Loucy (cell line): Measurements from ENCODE around the gene NIPA2.

ENCODE experiments used
- H2AFZ ChIP-seq: fragments of 200-600 bp; sonication (generic); 2 replicates; pipeline ENCODE4 v1.6.0; 2016; ENCODE audit warnings: antibody characterized with exemption, mild to moderate bottlenecking, low read length, moderate library complexity
- H3F3A ChIP-seq: fragments of 200-600 bp; 2 replicates; pipeline ENCODE4 v1.6.0; 2016; ENCODE audit warnings: antibody characterized with exemption, low read depth, mild to moderate bottlenecking
- H3K27me3 ChIP-seq: fragments of 200-600 bp; sonication (generic); 2 replicates; pipeline ENCODE4 v1.6.1; 2014; ENCODE audit warnings: low read length, mild to moderate bottlenecking; ENCODE audit not compliant: insufficient read depth, poor library complexity, severe bottlenecking
- H3K36me3 ChIP-seq: fragments of 200-600 bp; sonication (generic); 2 replicates; pipeline ENCODE4 v1.6.1; 2016; ENCODE audit warnings: low read length; ENCODE audit not compliant: insufficient read depth
- H3K4me1 ChIP-seq: fragments of 200-600 bp; sonication (generic); 2 replicates; pipeline ENCODE4 v1.5.1; 2014; ENCODE audit warnings: low read length, mild to moderate bottlenecking; ENCODE audit not compliant: insufficient read depth, poor library complexity, severe bottlenecking
- H3K4me2 ChIP-seq: fragments of 200-600 bp; sonication (generic); 2 replicates; pipeline ENCODE4 v1.6.0; 2014; ENCODE audit warnings: antibody characterized with exemption, low read length, low read depth, mild to moderate bottlenecking; ENCODE audit not compliant: poor library complexity, severe bottlenecking
- H3K4me3 ChIP-seq: fragments of 200-600 bp; sonication (generic); 2 replicates; pipeline ENCODE4 v1.5.1; 2014; ENCODE audit warnings: low read length, mild to moderate bottlenecking, mixed read lengths; ENCODE audit not compliant: poor library complexity, severe bottlenecking
- H3K79me2 ChIP-seq: fragments of 200-600 bp; sonication (generic); 2 replicates; pipeline ENCODE4 v1.6.1; 2014; ENCODE audit warnings: low read length; ENCODE audit not compliant: insufficient read depth
- H3K9ac ChIP-seq: fragments of 200-600 bp; sonication (generic); 2 replicates; pipeline ENCODE4 v1.6.0; 2014; ENCODE audit warnings: mild to moderate bottlenecking, low read depth, low read length, moderate library complexity; ENCODE audit not compliant: poor library complexity, severe bottlenecking
- H3K9me2 ChIP-seq: fragments of 200-600 bp; sonication (generic); replicated peaks from 2 replicates; pipeline ENCODE4 v1.6.1; 2016; ENCODE audit warnings: low read depth, low read length, mixed read lengths
- H3K9me3 ChIP-seq: fragments of 200-600 bp; sonication (generic); 2 replicates; pipeline ENCODE4 v1.6.1; 2014; ENCODE audit warnings: mild to moderate bottlenecking, antibody characterized with exemption, low read length, low read depth; ENCODE audit not compliant: insufficient read depth
- H4K20me1 ChIP-seq: fragments of 200-600 bp; sonication (generic); 2 replicates; pipeline ENCODE4 v1.6.0; 2014; ENCODE audit warnings: antibody characterized with exemption, low read length, mild to moderate bottlenecking; ENCODE audit not compliant: insufficient read depth, poor library complexity, severe bottlenecking
- EZH2phosphoT487 ChIP-seq: fragments of 200-600 bp; IDR thresholded peaks from 2 replicates; pipeline ENCODE4 v1.6.1; 2018; ENCODE audit warnings: antibody characterized with exemption, mild to moderate bottlenecking, moderate library complexity, borderline replicate concordance
- TF ChIP-seq, protein P1 (sequence below): fragments of 200-600 bp; sonication (generic); conservative IDR thresholded peaks from 2 replicates; pipeline ENCODE4 v1.5.1; 2014; ENCODE audit warnings: mild to moderate bottlenecking, antibody characterized with exemption, low read length

The NIPA2 gene

DNA sequence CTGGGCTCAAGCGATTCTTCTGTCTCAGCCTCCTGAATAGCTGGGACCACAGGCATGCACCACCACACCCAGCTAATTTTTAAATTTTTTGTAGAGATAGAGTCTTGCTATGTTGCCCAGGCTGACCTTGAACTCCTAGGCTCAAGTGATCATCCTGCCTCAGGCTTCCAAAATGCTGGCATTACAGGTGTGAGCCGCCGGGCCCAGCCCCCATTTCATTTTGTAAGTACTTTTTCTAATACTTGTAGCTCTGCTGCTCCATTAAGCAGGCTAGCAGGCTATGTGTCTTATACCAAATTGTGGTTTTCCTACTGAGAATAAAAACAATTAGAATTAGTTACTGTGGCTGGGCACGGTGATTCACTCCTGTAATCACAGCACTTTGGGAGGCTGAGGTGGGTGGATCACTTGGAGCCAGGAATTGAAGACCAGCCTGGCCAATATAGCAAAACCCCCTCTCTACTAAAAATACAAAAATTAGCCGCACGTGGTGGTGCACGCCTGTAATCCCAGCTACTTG, 29.6 kb upstream of the NIPA2 start:
- Histone ChIP-seq H2AFZ (no peak overlapping the region), H3K36me3 (peaks cover 6% of the 10 kb centered on the region; the same call in 1 of the 2 replicates), H3F3A (0 out of 2 replicates have a peak, but pooled peaks cover 5% of the 10 kb centered on the region), H3K79me2 (peaks cover 25% of the 10 kb centered on the region; the same call in 1 of the 2 replicates), H3K4me3 (no peak overlapping the region), H4K20me1 (no peaks in the 10 kb centered on the region), H3K9me2 (no peaks in the 10 kb centered on the region), H3K4me2 (no peak overlapping the region), H3K9me3 (no peaks in the 10 kb centered on the region), H3K27me3 (no peaks in the 10 kb centered on the region), H3K4me1 (peaks cover 14% of the 10 kb centered on the region), H3K9ac (no peak overlapping the region)
- TF ChIP-seq, protein P1, sequence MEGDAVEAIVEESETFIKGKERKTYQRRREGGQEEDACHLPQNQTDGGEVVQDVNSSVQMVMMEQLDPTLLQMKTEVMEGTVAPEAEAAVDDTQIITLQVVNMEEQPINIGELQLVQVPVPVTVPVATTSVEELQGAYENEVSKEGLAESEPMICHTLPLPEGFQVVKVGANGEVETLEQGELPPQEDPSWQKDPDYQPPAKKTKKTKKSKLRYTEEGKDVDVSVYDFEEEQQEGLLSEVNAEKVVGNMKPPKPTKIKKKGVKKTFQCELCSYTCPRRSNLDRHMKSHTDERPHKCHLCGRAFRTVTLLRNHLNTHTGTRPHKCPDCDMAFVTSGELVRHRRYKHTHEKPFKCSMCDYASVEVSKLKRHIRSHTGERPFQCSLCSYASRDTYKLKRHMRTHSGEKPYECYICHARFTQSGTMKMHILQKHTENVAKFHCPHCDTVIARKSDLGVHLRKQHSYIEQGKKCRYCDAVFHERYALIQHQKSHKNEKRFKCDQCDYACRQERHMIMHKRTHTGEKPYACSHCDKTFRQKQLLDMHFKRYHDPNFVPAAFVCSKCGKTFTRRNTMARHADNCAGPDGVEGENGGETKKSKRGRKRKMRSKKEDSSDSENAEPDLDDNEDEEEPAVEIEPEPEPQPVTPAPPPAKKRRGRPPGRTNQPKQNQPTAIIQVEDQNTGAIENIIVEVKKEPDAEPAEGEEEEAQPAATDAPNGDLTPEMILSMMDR: no peak
- no peak for TF ChIP-seq EZH2phosphoT487

DNA sequence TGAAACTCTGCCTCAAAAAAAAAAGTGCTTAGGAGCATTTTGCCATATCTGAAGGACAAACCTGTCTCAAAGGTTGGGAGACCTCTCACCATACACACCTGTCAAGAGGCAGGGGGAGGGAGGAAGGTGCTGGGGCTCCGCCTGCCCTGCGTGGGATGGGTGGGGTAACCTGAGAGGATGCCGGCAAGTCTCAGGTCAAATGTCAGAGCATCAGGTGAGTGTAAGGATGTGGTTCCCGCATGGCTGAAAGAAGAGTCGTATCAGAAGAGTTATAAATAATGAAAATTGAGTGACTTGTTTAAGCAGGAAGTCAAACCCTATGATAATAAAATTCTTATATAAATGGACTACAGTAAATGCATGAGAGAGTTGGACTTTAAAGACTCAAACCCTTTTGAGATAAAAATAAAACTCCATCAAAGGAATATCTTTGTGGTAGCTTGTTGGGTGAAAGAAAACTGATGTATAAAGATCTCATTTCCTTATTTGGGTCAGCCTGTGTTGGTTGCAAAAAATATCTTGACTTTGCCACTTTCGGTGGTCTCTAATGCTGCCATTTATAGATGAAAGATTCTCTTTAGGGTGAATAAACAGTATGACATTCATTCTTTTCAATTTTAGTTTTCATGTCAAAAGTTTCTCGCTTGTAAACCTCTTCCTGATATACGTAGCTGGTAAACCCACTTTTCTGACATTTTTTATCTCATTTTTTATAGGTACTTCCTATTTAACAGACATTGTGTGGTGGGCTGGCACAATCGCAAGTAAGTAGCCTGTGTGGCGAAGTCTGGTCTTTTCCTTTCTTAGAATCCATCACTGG, 28.2 kb upstream of the NIPA2 start:
- Histone ChIP-seq H3K9ac (peak overlapping the region; percentile 55), H3K4me3 (peak overlapping the region; percentile 32), H3K79me2 (peaks cover 25% of the 10 kb centered on the region; the same call in 1 of the 2 replicates), H3F3A (0 out of 2 replicates have a peak, but pooled peaks cover 5% of the 10 kb centered on the region), H3K9me2 (no peaks in the 10 kb centered on the region), H2AFZ (peak overlapping the region; percentile 7; the same call in 1 of the 2 replicates), H3K27me3 (no peaks in the 10 kb centered on the region), H3K36me3 (peaks cover 11% of the 10 kb centered on the region; the same call in 1 of the 2 replicates), H3K9me3 (no peaks in the 10 kb centered on the region), H3K4me2 (peak overlapping the region; percentile 54), H3K4me1 (peaks cover 14% of the 10 kb centered on the region), H4K20me1 (no peaks in the 10 kb centered on the region)
- TF ChIP-seq, protein P1: no peak
- no peak for TF ChIP-seq EZH2phosphoT487

DNA sequence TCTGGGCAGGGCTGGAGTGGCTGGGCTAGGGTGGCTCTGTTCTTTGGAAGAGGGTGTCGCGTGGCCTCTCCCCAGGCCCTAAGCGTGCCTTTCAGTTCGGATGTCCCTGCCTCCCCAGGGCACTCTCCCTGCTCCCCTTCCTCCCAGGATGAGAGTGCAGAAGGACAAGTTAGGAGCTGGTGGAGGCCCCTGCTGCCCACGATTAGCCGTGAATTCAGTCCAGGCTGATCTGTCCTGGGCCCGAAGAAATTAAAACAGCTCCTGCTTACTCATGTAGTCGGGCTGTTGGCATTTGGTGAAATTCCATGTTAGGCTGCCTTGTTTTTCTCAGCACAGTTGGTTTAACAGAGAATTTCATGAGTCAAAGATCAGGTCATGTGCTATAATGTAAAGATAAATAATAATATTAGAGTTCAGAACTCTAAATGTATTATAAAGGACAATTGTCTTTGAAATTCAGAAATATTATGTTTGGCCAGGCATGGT, 27.6 kb upstream of the NIPA2 start:
- Histone ChIP-seq H3K36me3 (peaks cover 13% of the 10 kb centered on the region; the same call in 1 of the 2 replicates), H3K4me2 (peak overlapping the region; percentile 54), H3K9me2 (no peaks in the 10 kb centered on the region), H3K9me3 (no peaks in the 10 kb centered on the region), H3K9ac (peak overlapping the region; percentile 55), H4K20me1 (no peaks in the 10 kb centered on the region), H3K27me3 (no peaks in the 10 kb centered on the region), H3K79me2 (peaks cover 25% of the 10 kb centered on the region; the same call in 1 of the 2 replicates), H3F3A (0 out of 2 replicates have a peak, but pooled peaks cover 5% of the 10 kb centered on the region), H3K4me1 (peaks cover 14% of the 10 kb centered on the region), H2AFZ (peak overlapping the region; percentile 7; the same call in 1 of the 2 replicates), H3K4me3 (peak overlapping the region; percentile 32)
- TF ChIP-seq EZH2phosphoT487: no peak
- TF ChIP-seq, protein P1: no peak
